C4-2B (cell line): Measurements from ENCODE around the gene EMILIN3.

Experiments used
- H3K27ac ChIP-seq: fragments of 450-650 bp; 2 replicates; pipeline ENCODE4 v1.5.1; 2017
- ZFX ChIP-seq: fragments of 450-650 bp; IDR thresholded peaks from 2 replicates; pipeline ENCODE4 v1.6.1; 2017
- TF ChIP-seq, protein P1 (sequence below): fragments of 450-650 bp; conservative IDR thresholded peaks from 2 replicates; pipeline ENCODE4 v1.5.1; 2017; ENCODE audit warnings: mild to moderate bottlenecking

Gene EMILIN3

DNA sequence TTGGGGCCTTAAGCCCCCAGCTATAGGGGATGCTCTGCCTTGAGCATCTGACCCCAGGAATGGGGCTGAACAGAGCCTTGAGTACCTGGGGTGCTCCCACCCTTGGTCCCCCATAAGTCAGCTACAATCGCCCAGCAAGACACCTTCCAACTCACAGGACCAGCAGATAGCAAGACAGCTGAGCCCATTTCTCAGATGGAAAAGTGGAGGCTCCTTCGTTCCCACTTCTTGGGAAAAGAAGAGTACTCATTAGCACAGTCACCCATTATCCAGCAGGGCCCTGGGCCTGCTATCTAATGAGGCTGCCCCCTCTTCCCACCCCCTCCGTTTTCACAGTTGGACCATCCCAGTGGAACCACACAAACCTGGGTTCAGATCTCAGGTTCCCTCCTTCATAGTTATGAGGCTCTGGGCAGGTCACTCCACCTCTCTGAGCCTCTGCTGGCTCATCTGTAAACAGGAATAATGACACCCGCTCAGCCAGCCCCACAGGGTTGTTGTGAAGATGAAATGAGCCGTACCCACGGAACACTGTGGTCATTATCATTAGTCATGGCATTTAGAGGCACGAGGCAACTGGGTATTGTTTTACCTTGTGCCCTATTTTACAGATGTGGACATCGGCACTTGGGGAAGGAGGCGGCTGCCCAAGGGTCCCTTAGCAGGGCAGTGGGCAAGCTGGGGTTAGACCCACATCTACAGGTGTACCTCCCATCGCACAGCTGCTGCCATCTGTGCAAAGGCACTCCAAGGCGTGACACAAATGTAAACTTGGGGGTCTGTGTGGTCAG, 21.5 kb downstream of the EMILIN3 start:
- H3K27ac ChIP-seq, result peak overlapping the region; percentile 25
- no peak for TF ChIP-seq ZFX
- TF ChIP-seq, protein P1, sequence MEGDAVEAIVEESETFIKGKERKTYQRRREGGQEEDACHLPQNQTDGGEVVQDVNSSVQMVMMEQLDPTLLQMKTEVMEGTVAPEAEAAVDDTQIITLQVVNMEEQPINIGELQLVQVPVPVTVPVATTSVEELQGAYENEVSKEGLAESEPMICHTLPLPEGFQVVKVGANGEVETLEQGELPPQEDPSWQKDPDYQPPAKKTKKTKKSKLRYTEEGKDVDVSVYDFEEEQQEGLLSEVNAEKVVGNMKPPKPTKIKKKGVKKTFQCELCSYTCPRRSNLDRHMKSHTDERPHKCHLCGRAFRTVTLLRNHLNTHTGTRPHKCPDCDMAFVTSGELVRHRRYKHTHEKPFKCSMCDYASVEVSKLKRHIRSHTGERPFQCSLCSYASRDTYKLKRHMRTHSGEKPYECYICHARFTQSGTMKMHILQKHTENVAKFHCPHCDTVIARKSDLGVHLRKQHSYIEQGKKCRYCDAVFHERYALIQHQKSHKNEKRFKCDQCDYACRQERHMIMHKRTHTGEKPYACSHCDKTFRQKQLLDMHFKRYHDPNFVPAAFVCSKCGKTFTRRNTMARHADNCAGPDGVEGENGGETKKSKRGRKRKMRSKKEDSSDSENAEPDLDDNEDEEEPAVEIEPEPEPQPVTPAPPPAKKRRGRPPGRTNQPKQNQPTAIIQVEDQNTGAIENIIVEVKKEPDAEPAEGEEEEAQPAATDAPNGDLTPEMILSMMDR, result no peak

DNA sequence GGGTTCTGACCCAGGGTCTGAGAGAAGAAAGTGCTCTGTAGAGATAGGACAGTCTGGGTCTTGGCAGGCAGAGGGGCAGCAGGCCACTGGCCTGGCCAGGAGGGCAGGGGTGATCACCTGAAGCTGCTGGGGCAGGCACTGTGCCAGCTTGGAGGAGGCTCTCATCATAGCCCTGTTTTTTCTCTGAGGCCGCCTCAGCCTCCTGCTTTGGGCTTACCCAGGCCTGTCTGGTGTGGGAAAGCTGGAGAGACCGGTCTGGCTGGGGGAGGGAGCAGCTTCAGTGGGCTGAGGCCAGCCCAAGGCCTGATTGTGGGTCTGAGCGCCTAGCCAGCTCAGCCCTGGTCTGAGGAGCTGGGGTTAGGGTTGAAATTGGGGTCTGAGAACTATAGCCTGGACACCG, 22.1 kb downstream of the EMILIN3 start:
- TF ChIP-seq ZFX, result no peak
- TF ChIP-seq, protein P1, result no peak

DNA sequence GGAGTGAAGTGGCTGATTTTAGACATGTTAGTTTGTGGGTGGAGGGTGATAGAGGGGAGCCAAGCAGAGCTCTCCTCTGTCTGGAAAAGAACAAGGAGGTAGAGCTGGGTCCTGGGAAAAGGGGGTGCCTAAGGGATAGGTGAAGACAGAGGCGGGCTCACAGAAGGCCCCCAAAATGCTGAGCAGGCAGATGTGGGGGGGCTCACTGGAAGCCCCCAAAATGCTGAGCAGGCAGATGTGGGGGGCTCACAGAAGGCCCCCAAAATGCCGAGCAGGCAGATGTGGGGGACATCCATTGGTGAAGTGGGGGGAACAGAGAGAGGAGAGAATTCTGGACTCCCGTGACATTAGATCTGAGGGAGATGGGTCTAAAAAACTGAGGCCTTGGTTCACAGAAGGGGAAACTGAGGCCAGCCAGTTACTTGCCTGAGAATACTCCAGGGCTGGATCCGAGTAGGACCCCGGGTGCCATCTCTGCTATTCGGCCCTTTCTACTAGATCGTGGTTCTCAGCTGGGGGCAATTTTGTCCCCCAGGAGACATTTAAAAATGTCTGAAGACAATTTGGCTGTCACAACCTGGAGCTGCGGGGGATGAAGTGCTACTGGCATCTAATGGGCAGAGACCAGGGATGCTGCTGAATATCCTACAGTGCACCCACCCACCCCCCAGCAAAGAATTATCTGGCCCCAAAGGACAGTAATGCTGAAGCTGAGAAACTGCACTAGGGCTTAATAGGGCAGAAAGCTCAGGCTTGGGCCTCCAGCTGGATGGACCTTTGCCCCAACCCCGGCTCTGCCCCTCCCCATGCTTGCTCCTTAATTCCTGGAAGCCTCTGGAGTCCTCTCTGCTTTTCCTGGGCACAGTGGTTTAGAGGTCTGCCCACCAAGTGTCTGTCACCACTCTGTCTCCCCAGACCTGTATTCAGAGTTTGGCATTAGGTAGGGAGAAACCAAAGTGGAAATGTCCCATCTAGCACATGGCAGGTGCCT, 23.8 kb downstream of the EMILIN3 start:
- H3K27ac ChIP-seq, result no peak overlapping the region

More for the DNA sequence above, 22.1 kb downstream of the EMILIN3 start:
- H3K27ac ChIP-seq, result peak overlapping the region; percentile 25

DNA sequence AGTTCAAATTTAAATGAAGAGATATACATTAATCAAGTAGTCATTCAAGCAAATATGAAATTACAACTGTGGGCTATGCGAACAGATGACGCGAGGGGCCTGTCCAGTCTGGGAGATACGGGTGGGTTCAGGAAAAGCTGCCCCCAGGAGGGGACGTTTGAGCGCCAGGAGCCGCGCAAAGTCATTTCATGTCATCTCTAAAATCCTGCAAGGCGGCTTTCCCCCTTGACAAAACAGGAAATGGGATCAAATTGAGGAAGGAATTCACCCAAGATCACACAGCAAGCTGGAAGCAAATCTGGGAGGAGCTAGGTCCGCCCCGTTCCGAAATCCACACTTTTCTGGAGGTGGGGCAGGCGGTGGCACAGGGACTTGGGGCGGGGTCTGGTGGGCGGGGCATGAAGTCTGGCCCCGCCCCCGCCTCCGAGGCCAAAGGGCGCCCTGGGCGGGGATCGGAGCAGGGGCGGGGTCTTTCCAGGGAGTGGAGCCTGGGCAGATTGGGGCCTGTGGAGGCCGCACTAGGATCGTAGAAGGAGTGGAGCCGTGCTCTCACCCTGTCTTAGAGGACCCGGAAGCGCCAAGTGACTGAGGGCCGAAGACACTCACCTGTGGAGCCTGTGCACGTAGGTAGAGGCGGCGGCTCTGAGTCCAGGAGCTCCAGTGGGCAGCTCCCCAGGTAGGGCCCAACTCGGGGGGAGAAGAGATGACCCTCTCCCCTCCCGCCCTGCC, 26.1 kb downstream of the EMILIN3 start, which contains the start of gene LPIN3:
Gene LPIN3, plus strand, starts transcription at position 495 of the 729 bp plus-strand sequence. CDS start 4,983 bp downstream, outside the sequence.
- H3K27ac ChIP-seq, result peak within 1 kb of the TSS; percentile 77
- TF ChIP-seq, protein P1, result peak; percentile 56
- TF ChIP-seq ZFX, result no peak

More for the DNA sequence above, 23.8 kb downstream of the EMILIN3 start:
- TF ChIP-seq, protein P1, result no peak
- no peak for TF ChIP-seq ZFX

DNA sequence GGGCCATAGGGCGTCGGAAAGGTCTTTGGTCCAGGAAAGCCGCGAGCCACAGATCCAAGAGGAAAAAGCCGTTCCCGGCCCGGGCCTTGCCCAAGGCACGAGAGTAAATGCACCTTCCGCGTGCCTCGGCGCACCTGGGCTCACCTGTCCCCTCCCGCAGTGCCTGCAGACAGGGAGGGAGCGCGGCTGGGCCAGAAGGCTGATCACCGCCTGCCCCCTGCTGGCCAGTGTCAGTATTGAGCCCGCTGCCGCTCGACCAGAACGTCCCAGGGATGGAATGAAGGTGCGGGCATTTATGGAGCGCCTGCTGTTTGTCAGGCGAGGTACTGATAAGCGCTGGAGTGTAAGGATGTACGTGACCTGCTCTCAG, 26.7 kb downstream of the EMILIN3 start:
- TF ChIP-seq, protein P1, result peak; percentile 98
- peak; percentile 37; the same call in 1 of the 2 replicates for TF ChIP-seq ZFX
- peak overlapping the region; percentile 77 for H3K27ac ChIP-seq

DNA sequence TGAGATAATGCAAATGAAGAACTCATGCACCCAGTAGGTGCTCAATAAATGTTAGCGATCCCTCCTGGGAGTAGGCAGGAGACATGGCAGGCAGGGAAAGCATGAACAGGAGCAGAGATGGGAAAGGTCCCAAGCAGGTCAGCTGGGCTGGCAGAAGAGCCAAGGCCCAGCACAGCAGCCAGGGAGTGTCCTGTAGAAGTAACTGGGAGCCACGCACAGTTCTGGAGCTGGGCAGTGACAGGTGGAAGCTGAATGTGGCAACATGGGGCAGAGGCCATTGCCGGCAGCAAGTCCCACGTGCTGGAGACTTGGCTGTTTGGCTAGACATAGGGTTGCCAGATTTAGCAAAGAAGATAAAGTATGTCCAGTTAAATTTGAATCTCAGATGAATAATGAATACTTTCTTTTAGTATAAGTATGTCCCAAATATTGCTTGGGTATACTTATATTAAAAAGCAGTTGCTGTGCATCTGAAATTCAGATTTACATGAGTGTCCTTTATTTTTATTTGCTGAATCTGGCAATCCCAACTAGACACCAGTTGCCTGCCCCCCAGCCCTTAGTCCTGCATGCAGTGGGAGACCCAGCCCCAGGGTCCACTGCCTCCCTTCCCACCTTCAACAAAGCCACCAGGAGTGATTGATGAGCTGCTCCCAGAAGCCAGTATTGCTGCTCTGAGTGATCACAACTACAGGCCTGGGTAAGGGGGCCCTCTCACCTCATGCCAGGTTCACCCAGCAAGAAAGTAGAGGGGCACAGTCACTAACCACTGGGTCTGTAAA, 29.7 kb downstream of the EMILIN3 start:
- no peak for TF ChIP-seq ZFX
- TF ChIP-seq, protein P1, result no peak
- no peak overlapping the region for H3K27ac ChIP-seq
